GM12878 (cell line): ENCODE results near the gene NEK5. TPM values are rescaled to one million over a fixed set of nuclear protein-coding genes. Genes with fewer than 3 reads are reported as not detected.

Experiments used
- ATAC-seq: fragments of 200-7000 bp; cut with Tn5 transposase; 3 replicates; pipeline ENCODE4 v1.9.1; 2020; ENCODE audit warnings: mild to moderate bottlenecking, moderate library complexity
- BruUV-seq: library from RNA; stranded (reverse); fragments of 400-500 nt; replicated peaks from 2 replicates; lab custom pipeline; 2021; lab: Mats Ljungman, UMichigan
- CTCF ChIA-PET: fragments of 300-600 bp; sonication (Branson Sonifier 250); formaldehyde crosslinking; extraction: SDS; loops from one replicate; lab custom pipeline; 2021; ENCODE audit warnings: inconsistent platforms; lab: Yijun Ruan, JAX
- POLR2A ChIA-PET: fragments of 350-600 bp; formaldehyde crosslinking; extraction: SDS; loops from one replicate; lab custom pipeline; 2021; ENCODE audit warnings: inconsistent platforms; lab: Charles Lee
- RAD21 ChIA-PET: fragments of 300-600 bp; sonication (Branson Sonifier 250); formaldehyde crosslinking; loops from one replicate; lab custom pipeline; 2023; ENCODE audit warnings: antibody characterized with exemption; ENCODE audit not compliant: unreplicated experiment; lab: Charles Lee
- SMC1A ChIA-PET: fragments of 300-600 bp; sonication (Branson Sonifier 250); formaldehyde crosslinking; loops from one replicate; lab custom pipeline; 2023; ENCODE audit not compliant: unreplicated experiment, uncharacterized antibody; lab: Charles Lee
- DNase-seq: peaks from one replicate; pipeline ENCODE4 v3.0.0-alpha.2; 2011; ENCODE audit warnings: low read depth, low spot score
- FAIRE-seq: peaks from 3 replicates; lab custom pipeline; 2011; peaks lifted over from hg19 to GRCh38; lab: Jason Lieb, UNC
- H2AFZ ChIP-seq: 2 replicates; pipeline ENCODE4 v1.6.0; 2011; ENCODE audit warnings: low read depth, low read length, control low read depth; ENCODE audit not compliant: control insufficient read depth
- H3K27ac ChIP-seq: 2 replicates; pipeline ENCODE4 v1.5.1; 2011; ENCODE audit warnings: control low read depth; ENCODE audit not compliant: control insufficient read depth, insufficient read depth
- H3K27me3 ChIP-seq, 2 experiments: replicated peaks in 1 of 2; 2 replicates each; pipeline versions ENCODE4 v1.6.0 to v1.6.1; 2011; ENCODE audit warnings: low read length in 1 of 2; ENCODE audit not compliant: control insufficient read depth in 2 of 2, insufficient read depth in 2 of 2
- H3K36me3 ChIP-seq, 2 experiments: 2 replicates each; pipeline ENCODE4 v1.5.1; 2011; ENCODE audit warnings: low read length in 1 of 2; ENCODE audit not compliant: control insufficient read depth in 2 of 2, insufficient read depth in 2 of 2
- H3K4me1 ChIP-seq: 2 replicates; pipeline ENCODE4 v1.6.1; 2011; ENCODE audit warnings: mild to moderate bottlenecking, low read length, moderate library complexity, mixed read lengths; ENCODE audit not compliant: control insufficient read depth, insufficient read depth
- H3K4me2 ChIP-seq: 2 replicates; pipeline ENCODE4 v1.6.0; 2011; ENCODE audit warnings: control low read depth; ENCODE audit not compliant: control insufficient read depth, insufficient read depth
- H3K4me3 ChIP-seq: fragments of 200-600 bp; sonication (generic); 2 replicates; pipeline ENCODE4 v1.5.1; 2016
- H3K79me2 ChIP-seq: 2 replicates; pipeline ENCODE4 v1.6.0; 2011; ENCODE audit warnings: low read length; ENCODE audit not compliant: control insufficient read depth, insufficient read depth
- H3K9ac ChIP-seq: 2 replicates; pipeline ENCODE4 v1.8.0; 2011; ENCODE audit warnings: low read length, control low read depth, mixed read lengths; ENCODE audit not compliant: control insufficient read depth, insufficient read depth
- H3K9me3 ChIP-seq: replicated peaks from 3 replicates; pipeline ENCODE4 v1.5.1; 2011; ENCODE audit warnings: mild to moderate bottlenecking, low read length; ENCODE audit not compliant: control insufficient read depth, insufficient read depth
- H4K20me1 ChIP-seq: 2 replicates; pipeline ENCODE4 v1.6.0; 2011; ENCODE audit not compliant: control insufficient read depth, insufficient read depth
- EGR1 ChIP-seq, 2 experiments: IDR thresholded peaks; 1 replicate in 1 of 2; 2 replicates in 1 of 2; pipeline ENCODE4 v1.6.1; 2011 to 2012; ENCODE audit warnings: low read depth in 2 of 2, low read length in 2 of 2, borderline replicate concordance in 1 of 2, mild to moderate bottlenecking in 1 of 2, moderate library complexity in 1 of 2
- EZH2 ChIP-seq: IDR thresholded peaks from 2 replicates; pipeline ENCODE4 v1.6.1; 2012; ENCODE audit warnings: low read depth, mild to moderate bottlenecking, control low read depth, inconsistent platforms, low read length, borderline replicate concordance; ENCODE audit not compliant: control insufficient read depth
- IKZF1 ChIP-seq: fragments of 450-650 bp; conservative IDR thresholded peaks from 2 replicates; pipeline ENCODE4 v1.6.1; 2017; ENCODE audit warnings: antibody characterized with exemption, mild to moderate bottlenecking
- RELA ChIP-seq: fragments of 450-650 bp; IDR thresholded peaks from 2 replicates; pipeline ENCODE4 v1.8.0; 2014; ENCODE audit warnings: borderline replicate concordance; ENCODE audit not compliant: partially characterized antibody
- RELB ChIP-seq: fragments of 450-650 bp; IDR thresholded peaks from 2 replicates; pipeline ENCODE4 v1.6.1; 2017; ENCODE audit warnings: low read depth, mild to moderate bottlenecking, moderate library complexity
- RUNX3 ChIP-seq: IDR thresholded peaks from 2 replicates; pipeline ENCODE4 v1.6.1; 2012; ENCODE audit warnings: low read length, inconsistent platforms
- ZNF687 ChIP-seq: fragments of 450-650 bp; IDR thresholded peaks from 2 replicates; pipeline ENCODE4 v1.6.1; 2017; ENCODE audit warnings: mild to moderate bottlenecking, moderate library complexity
- WGBS: methylation state at CpG from one replicate; pipeline ENCODE4 v1.1.6; 2016; ENCODE audit warnings: low lambda C conversion rate; ENCODE audit not compliant: insufficient replicate concordance, insufficient coverage; ENCODE audit errors: missing lambda C conversion rate; 5-methylcytosine and 5-hydroxymethylcytosine counted together
- in situ Hi-C: fragments of 300-500 bp; cut with MboI; formaldehyde crosslinking; loops from 9 replicates; pipeline ENCODE4 v1.14.3; 2018; ENCODE audit warnings: mixed read lengths
- intact Hi-C: fragments of 100-400 bp; cut with micrococcal nuclease; formaldehyde crosslinking; loops from one replicate; pipeline ENCODE4 v1.14.2; 2022; ENCODE audit not compliant: unreplicated experiment
- polyA plus RNA-seq, 11 experiments: library from polyadenylated mRNA; depleted of rRNA in 4 of 11; unstranded in 6 of 11; stranded (reverse) in 5 of 11; fragments of >200 nt; fragmentation: Nextera tagmentation in 4 of 11; fragmentation: Illumina TruSeq in 1 of 11; extraction: Ambion mirVana in 4 of 11; extraction: Trizol in 1 of 11; gene quantifications; 1 replicate in 1 of 11; 2 replicates in 10 of 11; pipeline versions ENCODE4 v1.2.1 to v1.2.3, GENCODE V29; 2011 to 2016; ENCODE audit warnings: inconsistent platforms in 2 of 11, missing spikeins in 2 of 11, low read depth in 1 of 11
- total RNA-seq, 4 experiments: library from RNA; depleted of rRNA in 3 of 4; stranded (reverse); fragments of >200 nt in 3 of 4; fragmentation: Illumina TruSeq in 1 of 4; extraction: Trizol in 1 of 4; gene quantifications; 2 replicates each; pipeline versions ENCODE4 v1.2.1 to v1.2.3, GENCODE V29; 2013 to 2021
- TF ChIP-seq, protein P1 (sequence below), 3 experiments: IDR thresholded peaks in 2 of 3; conservative IDR thresholded peaks in 1 of 3; 2 replicates each; pipeline ENCODE4 v1.5.1; 2011; ENCODE audit warnings: low read depth in 3 of 3, low read length in 3 of 3, mild to moderate bottlenecking in 3 of 3, control low read depth in 2 of 3, moderate library complexity in 2 of 3, inconsistent platforms in 1 of 3, mixed read lengths in 1 of 3; ENCODE audit not compliant: control insufficient read depth in 2 of 3, insufficient read depth in 1 of 3; ENCODE audit errors: extremely low read depth in 1 of 3

The NEK5 gene
- total and polyA plus RNA-seq, 10 of the 15 experiments (the other 5 are each of a cell fraction or from before 2014, with no cell fraction given): 0.04 to 0.32 (median 0.20) TPM; not detected in 6

GRCh38 chr13:52026246-52026626 lies 102.6 kb downstream of the NEK5 start:
- H3K9me3 ChIP-seq: no peaks in the 10 kb centered on the region
- H3K27ac ChIP-seq: no peak overlapping the region
- H3K4me1 ChIP-seq: no peaks in the 10 kb centered on the region
- ChIA-PET POLR2A (no interaction called here), CTCF (interaction anchor here (0.7 kb wide), 1 partner anchor 14 kb away, joined by 3 read pairs; the partner anchor contains the start of gene ALG11), SMC1A (no interaction called here), RAD21 (no interaction called here)
- TF ChIP-seq EGR1 (IDR thresholded peaks at IDR 0.05; ENCODE audit: borderline replicate concordance in 1 of 2, low read depth in 2 of 2, low read length in 2 of 2) (no peak), RELB (no peak), RUNX3 (no peak), EZH2 (no peak), ZNF687 (no peak), IKZF1 (no peak), RELA (no peak)
- TF ChIP-seq, protein P1, sequence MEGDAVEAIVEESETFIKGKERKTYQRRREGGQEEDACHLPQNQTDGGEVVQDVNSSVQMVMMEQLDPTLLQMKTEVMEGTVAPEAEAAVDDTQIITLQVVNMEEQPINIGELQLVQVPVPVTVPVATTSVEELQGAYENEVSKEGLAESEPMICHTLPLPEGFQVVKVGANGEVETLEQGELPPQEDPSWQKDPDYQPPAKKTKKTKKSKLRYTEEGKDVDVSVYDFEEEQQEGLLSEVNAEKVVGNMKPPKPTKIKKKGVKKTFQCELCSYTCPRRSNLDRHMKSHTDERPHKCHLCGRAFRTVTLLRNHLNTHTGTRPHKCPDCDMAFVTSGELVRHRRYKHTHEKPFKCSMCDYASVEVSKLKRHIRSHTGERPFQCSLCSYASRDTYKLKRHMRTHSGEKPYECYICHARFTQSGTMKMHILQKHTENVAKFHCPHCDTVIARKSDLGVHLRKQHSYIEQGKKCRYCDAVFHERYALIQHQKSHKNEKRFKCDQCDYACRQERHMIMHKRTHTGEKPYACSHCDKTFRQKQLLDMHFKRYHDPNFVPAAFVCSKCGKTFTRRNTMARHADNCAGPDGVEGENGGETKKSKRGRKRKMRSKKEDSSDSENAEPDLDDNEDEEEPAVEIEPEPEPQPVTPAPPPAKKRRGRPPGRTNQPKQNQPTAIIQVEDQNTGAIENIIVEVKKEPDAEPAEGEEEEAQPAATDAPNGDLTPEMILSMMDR (IDR thresholded peaks at IDR 0.05 in 2 of 3, conservative IDR thresholded peaks at IDR 0.05 in 1 of 3; ENCODE audit: control insufficient read depth in 2 of 3, extremely low read depth in 1 of 3, insufficient read depth in 1 of 3, low read depth in 3 of 3, low read length in 3 of 3): peak in 1 of 3 experiments; percentile 23; a peak in 1 of 6 replicates
- in situ Hi-C loops (no loop called here), intact Hi-C loops (no loop called here)
- H3K27me3 ChIP-seq: no peaks in the 10 kb centered on the region
- no peak overlapping the region for H3K4me2 ChIP-seq
- no peaks in the 10 kb centered on the region for H3K79me2 ChIP-seq
- no peak overlapping the region for H2AFZ ChIP-seq
- peak; percentile 54 for ATAC-seq
- H4K20me1 ChIP-seq: no peaks in the 10 kb centered on the region
- no peak overlapping the region for H3K9ac ChIP-seq
- FAIRE-seq: peak; percentile 7
- H3K36me3 ChIP-seq: peaks cover 1 to 8% of the 10 kb centered on the region in 2 experiments; a peak in 3 of 4 replicates
- no peak overlapping the region for H3K4me3 ChIP-seq
- DNase-seq: no peak
- WGBS: 88% methylated on average over 3 of the region's 3 CpGs
- BruUV-seq: no TSS peak
